NCI-H748 (cell line): Measurements from ENCODE around the gene OARD1.
A peak's percentile ranks its signal among the peaks of the same experiment; 100 is the strongest.
"Not testable (repeated sequence)": the region's sequence is repeated elsewhere in the genome, so short reads cannot be mapped to it uniquely, and the experiment has no call there.

Experiments used
- DNase-seq: peaks from one replicate; lab custom pipeline; 2025; ENCODE audit not compliant: unreplicated experiment; lab: John Stamatoyannopoulos, UW

The OARD1 gene

DNA sequence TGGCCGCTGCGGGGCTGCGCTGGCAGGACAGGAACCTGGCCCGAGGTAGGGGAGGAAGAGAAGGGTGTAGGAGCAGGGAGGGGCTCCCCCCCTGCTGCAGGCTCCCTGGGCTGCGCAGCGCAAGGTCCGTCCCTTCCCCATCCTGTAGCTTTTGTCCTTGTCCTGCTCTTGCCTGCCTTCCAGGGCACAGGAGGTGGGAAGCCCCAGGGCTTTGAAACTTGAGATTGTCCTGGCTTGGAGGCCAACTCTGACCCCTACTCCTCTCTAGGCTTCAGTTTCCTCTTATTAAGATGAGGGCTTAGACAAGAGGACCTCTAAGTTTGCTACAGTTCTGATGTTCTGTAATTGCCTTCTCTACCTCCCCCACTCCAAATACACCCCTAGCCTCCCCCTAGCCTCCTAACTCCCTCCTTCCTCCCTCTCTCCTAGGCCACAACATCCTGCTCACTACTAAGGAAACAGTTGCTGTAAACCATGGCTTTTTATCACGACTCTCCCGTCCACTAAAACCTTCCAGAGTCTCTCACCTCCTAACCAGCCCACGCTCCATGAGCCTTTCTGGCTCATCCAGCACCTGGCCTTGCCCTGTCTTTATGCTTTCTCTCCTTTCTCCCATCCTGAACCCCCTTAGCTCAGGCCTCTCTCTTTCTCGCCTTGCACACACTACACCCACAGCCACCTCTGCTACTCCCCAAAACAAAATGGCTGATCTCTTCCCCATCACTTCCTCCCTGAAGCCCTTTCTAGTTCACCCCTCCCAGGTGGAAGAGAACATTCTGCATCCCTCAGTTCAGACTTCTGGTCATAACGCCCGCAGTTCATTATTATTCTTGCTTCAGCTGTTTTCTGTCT is 43.4 kb downstream of the OARD1 start:
- no peak for DNase-seq

DNA sequence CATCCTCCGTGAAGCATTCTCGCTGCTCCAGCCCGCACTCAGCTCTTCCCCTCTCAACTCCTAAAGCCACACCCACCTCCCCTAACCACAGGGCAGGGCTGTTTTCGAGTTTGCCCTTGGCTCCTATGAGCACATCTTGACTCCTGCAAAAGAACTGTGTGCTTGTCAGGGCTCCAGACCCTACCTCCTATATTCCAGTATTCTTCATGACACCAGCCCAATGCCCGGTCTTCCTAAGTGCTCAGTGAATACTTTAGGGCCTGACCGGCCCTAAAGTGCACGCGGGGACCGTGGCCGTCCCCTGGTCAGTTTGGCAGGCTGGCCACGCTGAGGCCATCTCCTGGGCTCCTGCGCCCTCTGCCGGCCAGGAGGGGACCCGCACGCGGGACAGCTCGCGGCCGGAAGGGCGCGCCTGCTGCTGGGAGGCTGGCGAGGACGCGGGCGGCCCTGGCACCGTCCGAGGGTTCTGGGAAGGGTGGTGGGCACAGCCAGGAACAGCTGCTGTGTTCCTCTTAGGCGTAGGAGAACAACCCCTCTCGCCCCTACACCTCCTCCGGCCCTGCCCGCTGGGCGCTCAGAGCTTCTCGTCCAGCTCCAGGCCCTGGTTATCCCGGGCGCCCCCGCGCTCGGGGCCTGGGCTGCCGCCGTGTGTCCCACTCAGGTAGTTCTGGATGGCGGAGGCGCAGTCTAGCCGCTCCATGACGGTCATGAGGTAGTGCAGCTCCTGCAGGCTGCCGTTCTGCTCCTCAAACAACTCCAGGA is 44.2 kb downstream of the OARD1 start:
- peak; percentile 82 for DNase-seq

DNA sequence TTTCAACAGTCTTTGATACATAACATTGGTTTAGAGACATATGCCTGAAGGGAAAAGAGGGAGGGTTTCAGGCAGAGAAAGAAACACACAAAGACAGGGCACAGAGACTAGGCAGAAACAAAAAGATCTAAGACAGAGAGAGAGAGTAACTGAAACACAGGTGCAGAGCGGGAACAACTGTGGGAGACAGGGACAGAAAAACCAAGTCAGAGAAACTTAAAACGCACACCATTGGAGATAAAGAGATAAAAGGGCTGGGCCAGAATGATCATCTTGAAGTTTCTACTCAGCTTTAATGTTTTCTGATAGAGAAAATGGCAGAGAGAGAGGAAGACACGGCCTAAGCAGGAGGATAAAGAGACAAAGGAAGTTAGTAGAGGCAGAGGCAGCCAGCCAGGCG is 44.9 kb downstream of the OARD1 start:
- no peak for DNase-seq

DNA sequence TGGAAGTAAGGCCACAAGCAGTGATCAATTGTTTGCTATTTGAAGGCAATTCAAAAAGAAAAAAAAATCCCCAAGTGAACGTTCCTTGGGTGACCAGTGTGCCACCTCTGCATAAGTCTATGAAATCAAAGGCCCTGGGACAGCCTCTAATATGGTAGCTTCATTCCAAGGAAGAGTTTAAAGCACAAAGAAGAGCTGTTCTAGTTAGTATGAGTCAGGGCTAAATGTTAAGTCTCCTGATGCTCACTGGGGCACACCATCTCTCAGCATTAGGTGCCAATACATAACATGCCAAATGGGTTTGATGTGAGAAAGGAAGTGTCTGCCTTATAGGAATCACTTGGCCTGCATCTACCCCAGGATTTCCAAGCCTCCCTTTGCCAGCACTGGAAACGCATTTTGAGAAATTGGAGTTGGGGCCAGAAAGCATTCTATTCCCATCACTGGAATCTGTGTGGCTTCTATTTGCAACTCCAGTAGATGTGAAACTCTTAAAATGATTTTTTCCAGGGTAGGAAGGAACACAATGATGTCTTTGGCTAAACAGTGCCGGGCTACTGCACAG is 46.1 kb downstream of the OARD1 start:
- no peak for DNase-seq

DNA sequence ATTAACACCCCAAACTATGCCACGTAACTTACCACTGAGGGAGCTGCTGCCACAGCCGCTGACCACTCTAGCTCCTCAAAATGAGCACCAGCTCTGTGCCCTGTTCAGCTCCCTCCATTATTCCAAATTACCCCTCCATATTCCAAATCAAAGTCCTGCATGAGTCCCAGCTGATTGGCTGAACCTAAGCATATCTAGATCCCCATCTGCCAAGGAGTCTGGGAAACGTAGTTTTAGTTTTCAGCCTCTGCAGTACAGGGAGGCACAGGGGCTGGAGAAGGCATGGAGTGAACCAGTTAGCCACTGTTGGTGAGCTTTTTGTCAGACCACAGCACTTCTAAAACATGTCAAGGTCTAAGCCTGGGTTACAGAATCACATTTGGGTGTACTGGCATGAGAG is 49.0 kb downstream of the OARD1 start:
- no peak for DNase-seq

DNA sequence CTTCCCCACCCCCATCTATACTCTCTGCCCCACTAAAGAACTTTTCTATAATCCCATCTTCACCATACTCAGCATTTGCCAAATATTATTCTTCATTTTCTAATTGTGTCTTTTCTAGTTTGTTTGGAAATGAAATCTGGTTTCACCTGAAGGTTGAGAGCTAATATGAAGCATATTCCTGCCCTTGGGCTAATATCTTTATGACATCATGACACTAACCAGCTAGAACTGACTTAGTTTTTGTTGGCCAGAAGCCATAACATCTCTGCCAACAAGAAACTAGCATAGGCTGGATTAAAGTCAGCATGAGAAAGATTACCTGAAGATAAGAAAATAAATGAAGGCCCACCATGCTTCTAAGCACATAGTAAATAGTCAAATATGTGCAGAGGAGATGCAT is 49.9 kb downstream of the OARD1 start:
- no peak for DNase-seq

DNA sequence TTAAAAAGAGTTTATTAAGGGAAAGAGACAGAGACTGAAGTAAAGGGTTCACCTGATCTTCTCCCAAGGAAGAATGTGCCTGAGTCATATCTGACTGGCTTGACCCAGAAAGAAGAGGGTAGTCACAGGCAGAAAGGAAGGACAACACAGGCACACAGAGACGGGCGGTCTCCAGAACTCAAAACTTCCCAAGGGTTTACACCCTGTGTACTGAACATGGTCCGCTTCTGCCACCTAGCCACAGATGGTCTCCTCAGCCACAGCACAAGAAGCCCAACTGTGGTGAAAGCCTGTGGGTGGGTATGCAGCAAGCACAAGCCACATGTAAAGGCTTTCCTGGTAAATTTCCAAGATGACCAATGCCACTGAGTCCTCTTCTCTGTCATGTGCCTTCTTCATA is 50.3 kb downstream of the OARD1 start:
- DNase-seq, result peak; percentile 37

DNA sequence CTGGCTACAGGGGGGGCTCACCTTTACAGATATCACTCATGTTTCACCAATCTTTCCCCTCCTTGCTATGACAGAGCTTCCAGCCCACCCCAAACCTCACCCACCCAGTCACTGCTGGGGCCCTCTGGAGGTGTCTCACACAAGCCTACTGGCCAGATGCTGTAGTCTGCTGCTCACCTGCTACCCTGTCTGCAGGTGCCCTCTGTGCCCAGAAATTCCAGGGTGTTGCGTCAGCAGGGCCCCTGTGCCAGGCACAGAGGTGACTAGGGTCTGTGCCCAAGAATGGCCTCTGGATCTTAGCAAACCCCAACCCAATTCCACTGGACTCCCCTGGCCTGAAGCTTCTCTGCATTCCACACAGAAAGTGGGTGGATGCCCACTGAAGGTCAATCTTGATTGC is 54.5 kb downstream of the OARD1 start:
- DNase-seq, result no peak

DNA sequence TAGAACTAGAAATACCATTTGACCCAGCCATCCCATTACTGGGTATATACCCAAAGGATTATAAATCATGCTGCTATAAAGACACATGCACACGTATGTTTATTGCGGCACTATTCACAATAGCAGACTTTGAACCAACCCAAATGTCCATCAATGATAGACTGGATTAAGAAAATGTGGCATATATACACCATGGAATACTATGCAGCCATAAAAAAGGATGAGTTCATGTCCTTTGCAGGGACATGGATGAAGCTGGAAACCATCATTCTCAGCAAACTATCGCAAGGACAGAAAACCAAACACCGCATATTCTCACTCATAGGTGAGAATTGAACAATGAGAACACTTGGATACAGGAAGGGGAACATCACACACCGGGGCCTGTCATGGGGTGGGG is 56.3 kb downstream of the OARD1 start:
- not testable (repeated sequence) for DNase-seq

DNA sequence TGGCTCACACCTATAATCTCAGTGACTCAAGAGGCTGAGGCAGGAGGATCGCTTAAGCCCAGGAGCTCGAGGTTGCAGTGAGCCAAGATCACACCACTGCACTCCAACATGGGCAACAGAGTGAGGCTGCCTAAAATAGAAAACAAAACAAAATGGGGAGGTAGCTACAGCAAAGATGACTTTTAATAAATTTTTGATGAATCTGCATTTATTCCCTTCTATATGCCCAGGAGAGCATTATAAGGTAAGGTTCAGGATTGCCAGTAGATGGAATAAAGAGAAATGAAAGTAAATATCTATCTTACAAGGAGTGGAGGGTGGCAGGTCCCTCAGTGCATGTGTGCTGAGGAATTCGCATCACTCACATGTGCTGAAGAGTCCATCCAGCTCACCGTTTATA is 57.4 kb downstream of the OARD1 start:
- no peak for DNase-seq
